Measurements from ENCODE around the gene PRDM16. TPM values are rescaled to one million over a fixed set of nuclear protein-coding genes. Genes with fewer than 3 reads are reported as not detected.

The PRDM16 gene
- total and polyA plus RNA-seq, 4 donors: 0.05 to 0.67 (median 0.19) TPM

- no peak overlapping the region for H3K4me3 ChIP-seq (ENCODE audit: low read depth in 1 of 3, low read length in 3 of 3)
- no peak overlapping the region for H3K9ac ChIP-seq (ENCODE audit: low read depth in 1 of 2, low read length in 2 of 2)
- peaks cover 0 to 9% (median 0%) of the 10 kb centered on the region in 4 donors for H3K27me3 ChIP-seq (ENCODE audit: control insufficient read depth in 4 of 4, insufficient read depth in 4 of 4, low read length in 3 of 4)
- no peak for DNase-seq (ENCODE audit: low spot score)
- H3K9me3 ChIP-seq (ENCODE audit: control insufficient read depth in 4 of 4, low read length in 3 of 4): no peaks in the 10 kb centered on the region
- WGBS: 82% methylated on average over 15 of the region's 15 CpGs
- TF ChIP-seq GABPA (IDR thresholded peaks at IDR 0.05 in 1 of 2, conservative IDR thresholded peaks at IDR 0.05 in 1 of 2) (no peak), REST (IDR thresholded peaks at IDR 0.05) (no peak), RXRA (IDR thresholded peaks at IDR 0.05) (no peak), ATF3 (IDR thresholded peaks at IDR 0.05) (no peak), CTCF (IDR thresholded peaks at IDR 0.05; ENCODE audit: low read depth, low read length, missing input control) (no peak), HNF4A (conservative IDR thresholded peaks at IDR 0.05) (no peak), MAX (IDR thresholded peaks at IDR 0.05) (no peak), JUND (IDR thresholded peaks at IDR 0.05) (no peak), EGR1 (IDR thresholded peaks at IDR 0.05; ENCODE audit: low read depth in 2 of 2) (no peak), TAF1 (conservative IDR thresholded peaks at IDR 0.05) (no peak)
- peaks cover 0 to 1% (median 0%) of the 10 kb centered on the region in 4 donors for H3K4me1 ChIP-seq (ENCODE audit: control insufficient read depth in 4 of 4, insufficient read depth in 4 of 4, low read length in 3 of 4)
- no peaks in the 10 kb centered on the region for H3K36me3 ChIP-seq (ENCODE audit: control insufficient read depth in 4 of 4, insufficient read depth in 3 of 4, low read depth in 1 of 4, low read length in 3 of 4)
- H3K27ac ChIP-seq (ENCODE audit: low read depth in 1 of 2, low read length in 2 of 2): no peak overlapping the region
Measured at GRCh38 chr1:3078430-3078861, 9.4 kb downstream of the PRDM16 start.

- no peak overlapping the region for H3K9ac ChIP-seq (ENCODE audit: low read depth in 1 of 2, low read length in 2 of 2)
- TF ChIP-seq MAX (IDR thresholded peaks at IDR 0.05): no peak
- no peak for TF ChIP-seq ATF3 (IDR thresholded peaks at IDR 0.05)
- TF ChIP-seq FOXA1 (IDR thresholded peaks at IDR 0.05): no peak
- no peak for TF ChIP-seq NR2F2 (IDR thresholded peaks at IDR 0.05)
- TF ChIP-seq CTCF (IDR thresholded peaks at IDR 0.05; ENCODE audit: low read depth, low read length, missing input control): no peak
- no peak for TF ChIP-seq HNF4A (conservative IDR thresholded peaks at IDR 0.05)
- no peak for TF ChIP-seq RXRA (IDR thresholded peaks at IDR 0.05)
- H3K27me3 ChIP-seq (ENCODE audit: control insufficient read depth in 4 of 4, insufficient read depth in 4 of 4, low read length in 3 of 4): peaks cover 0 to 4% (median 0%) of the 10 kb centered on the region in 4 donors
- H3K4me3 ChIP-seq (ENCODE audit: low read depth in 1 of 3, low read length in 3 of 3): no peak overlapping the region
- no peaks in the 10 kb centered on the region for H3K9me3 ChIP-seq (ENCODE audit: control insufficient read depth in 4 of 4, low read length in 3 of 4)
- 80% methylated on average over 24 of the region's 24 CpGs for WGBS
- no peak for DNase-seq (ENCODE audit: low spot score)
- no peaks in the 10 kb centered on the region for H3K4me1 ChIP-seq (ENCODE audit: control insufficient read depth in 4 of 4, insufficient read depth in 4 of 4, low read length in 3 of 4)
- H3K36me3 ChIP-seq (ENCODE audit: control insufficient read depth in 4 of 4, insufficient read depth in 3 of 4, low read depth in 1 of 4, low read length in 3 of 4): no peaks in the 10 kb centered on the region
- no peak overlapping the region for H3K27ac ChIP-seq (ENCODE audit: low read depth in 1 of 2, low read length in 2 of 2)
Measured at GRCh38 chr1:3078871-3079270, 9.9 kb downstream of the PRDM16 start.
